NT2/D1 (cell line): ENCODE results near the gene EXD3.

Source experiments
- DNase-seq: peaks from one replicate; pipeline ENCODE4 v3.0.0-alpha.2; 2011; ENCODE audit warnings: low read depth, low spot score
- H3K27me3 ChIP-seq: 2 replicates; pipeline ENCODE4 v1.6.0; 2011; ENCODE audit warnings: mild to moderate bottlenecking; ENCODE audit not compliant: insufficient read length, insufficient read depth
- H3K36me3 ChIP-seq: 2 replicates; pipeline ENCODE4 v1.6.1; 2011; ENCODE audit warnings: mild to moderate bottlenecking, low read length, mixed read lengths; ENCODE audit not compliant: insufficient read depth, insufficient read length
- H3K4me1 ChIP-seq: 2 replicates; pipeline ENCODE4 v1.5.1; 2011; ENCODE audit not compliant: insufficient read depth, insufficient read length
- H3K4me3 ChIP-seq: 2 replicates; pipeline ENCODE4 v1.5.1; 2011; ENCODE audit warnings: low read depth; ENCODE audit not compliant: insufficient read length
- H3K9ac ChIP-seq: 2 replicates; pipeline ENCODE4 v1.6.0; 2011; ENCODE audit warnings: low read depth; ENCODE audit not compliant: insufficient read length
- H3K9me3 ChIP-seq: 2 replicates; pipeline ENCODE4 v1.5.1; 2011; ENCODE audit warnings: mild to moderate bottlenecking, low read length; ENCODE audit not compliant: insufficient read depth
- SUZ12 ChIP-seq: IDR thresholded peaks from 2 replicates; pipeline ENCODE4 v1.6.1; 2011; ENCODE audit not compliant: insufficient read length, insufficient read depth; ENCODE audit errors: extremely low read depth
- YY1 ChIP-seq: IDR thresholded peaks from 2 replicates; pipeline ENCODE4 v1.6.1; 2011; ENCODE audit not compliant: insufficient read length, insufficient read depth
- ZNF274 ChIP-seq: IDR thresholded peaks from 2 replicates; pipeline ENCODE4 v1.6.1; 2011; ENCODE audit warnings: mild to moderate bottlenecking, low read depth, low read length

Gene EXD3

DNA sequence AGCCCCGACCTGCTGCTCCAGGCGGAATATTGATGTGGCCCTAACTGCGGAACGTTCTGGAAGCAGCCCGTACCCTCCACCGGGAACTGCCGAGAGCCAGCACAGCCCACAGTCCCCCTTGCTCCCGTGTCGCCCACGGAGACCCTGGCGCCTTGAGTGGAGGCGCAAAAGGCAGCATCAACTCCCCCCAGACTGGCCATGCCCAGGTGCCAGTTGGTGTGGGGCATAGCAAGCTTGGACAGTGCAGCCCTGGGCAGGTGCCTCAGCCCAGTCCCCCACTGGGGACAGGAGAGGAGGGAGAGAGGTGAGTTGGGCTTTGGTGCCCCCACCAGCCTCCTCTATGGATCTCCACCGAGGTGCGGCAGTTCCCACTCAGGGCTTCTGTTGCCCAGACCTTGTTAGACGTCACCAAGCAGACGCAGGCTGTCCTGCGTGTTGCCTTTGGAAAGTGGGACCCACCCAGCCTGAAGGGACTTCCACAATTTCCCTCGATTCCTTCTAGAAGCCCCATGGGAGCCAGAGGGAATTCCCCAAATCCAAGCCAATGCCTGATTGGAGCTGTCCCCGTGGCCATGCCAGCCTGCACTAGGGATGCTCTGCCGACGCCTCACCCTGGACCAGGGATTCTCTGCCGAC lies 101.1 kb downstream of the EXD3 start:
- H3K9ac ChIP-seq = no peak overlapping the region
- TF ChIP-seq YY1 = no peak
- TF ChIP-seq ZNF274 = no peak
- TF ChIP-seq SUZ12 = no peak

DNA sequence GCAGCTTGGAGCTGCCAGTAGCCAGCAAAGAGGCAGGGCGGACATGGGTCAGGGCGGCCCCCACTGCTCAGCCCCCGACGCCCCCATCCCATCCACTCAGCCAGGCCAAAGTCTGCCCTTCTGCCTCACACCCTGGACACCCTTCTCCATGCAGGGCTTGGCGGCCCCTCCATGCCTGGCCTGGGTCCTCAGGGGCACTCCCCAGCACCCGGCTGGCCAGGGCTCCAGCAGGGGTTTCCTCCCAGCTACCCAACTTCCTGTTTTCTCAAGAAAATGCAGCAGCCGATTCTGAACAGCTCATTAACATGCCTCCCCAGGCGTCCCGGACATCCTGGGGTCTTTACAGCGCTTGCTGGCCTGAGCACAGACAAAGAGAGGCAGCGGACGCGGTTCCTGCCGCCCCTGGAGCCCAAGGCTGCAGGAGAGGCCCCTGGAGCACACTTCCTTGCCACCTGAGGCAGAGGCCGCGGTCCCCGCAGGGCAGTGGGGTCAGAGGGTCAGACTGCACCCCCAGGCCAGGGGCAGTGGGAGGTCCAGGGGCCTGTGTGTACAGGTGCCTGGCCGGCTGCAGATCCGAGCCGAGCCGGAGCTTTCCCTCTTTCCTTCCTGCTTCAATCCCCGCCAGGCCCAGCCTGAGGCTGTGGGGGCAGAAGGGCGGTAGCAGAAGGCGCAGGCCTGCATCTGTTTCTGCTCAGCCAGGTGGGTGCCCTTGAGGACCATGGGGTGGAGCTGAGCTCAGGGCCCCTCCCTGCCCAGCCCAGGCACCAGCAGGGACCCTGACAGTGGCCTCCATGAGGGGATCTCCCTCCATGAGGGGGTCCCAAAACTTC lies 102.2 kb downstream of the EXD3 start:
- no peak for DNase-seq
- no peak overlapping the region for H3K4me3 ChIP-seq
- H3K27me3 ChIP-seq = peaks cover 10% of the 10 kb centered on the region
- no peak for TF ChIP-seq YY1
- no peak for TF ChIP-seq ZNF274
- H3K36me3 ChIP-seq = no peaks in the 10 kb centered on the region
- peak overlapping the region; percentile 70 for H3K9ac ChIP-seq
- peaks cover 37% of the 10 kb centered on the region for H3K4me1 ChIP-seq
- H3K9me3 ChIP-seq = no peaks in the 10 kb centered on the region

More for the DNA sequence above, 101.1 kb downstream of the EXD3 start:
- Histone ChIP-seq H3K4me3 (no peak overlapping the region), H3K9me3 (no peaks in the 10 kb centered on the region), H3K4me1 (peaks cover 33% of the 10 kb centered on the region), H3K36me3 (no peaks in the 10 kb centered on the region), H3K27me3 (peaks cover 10% of the 10 kb centered on the region)
- DNase-seq = no peak

DNA sequence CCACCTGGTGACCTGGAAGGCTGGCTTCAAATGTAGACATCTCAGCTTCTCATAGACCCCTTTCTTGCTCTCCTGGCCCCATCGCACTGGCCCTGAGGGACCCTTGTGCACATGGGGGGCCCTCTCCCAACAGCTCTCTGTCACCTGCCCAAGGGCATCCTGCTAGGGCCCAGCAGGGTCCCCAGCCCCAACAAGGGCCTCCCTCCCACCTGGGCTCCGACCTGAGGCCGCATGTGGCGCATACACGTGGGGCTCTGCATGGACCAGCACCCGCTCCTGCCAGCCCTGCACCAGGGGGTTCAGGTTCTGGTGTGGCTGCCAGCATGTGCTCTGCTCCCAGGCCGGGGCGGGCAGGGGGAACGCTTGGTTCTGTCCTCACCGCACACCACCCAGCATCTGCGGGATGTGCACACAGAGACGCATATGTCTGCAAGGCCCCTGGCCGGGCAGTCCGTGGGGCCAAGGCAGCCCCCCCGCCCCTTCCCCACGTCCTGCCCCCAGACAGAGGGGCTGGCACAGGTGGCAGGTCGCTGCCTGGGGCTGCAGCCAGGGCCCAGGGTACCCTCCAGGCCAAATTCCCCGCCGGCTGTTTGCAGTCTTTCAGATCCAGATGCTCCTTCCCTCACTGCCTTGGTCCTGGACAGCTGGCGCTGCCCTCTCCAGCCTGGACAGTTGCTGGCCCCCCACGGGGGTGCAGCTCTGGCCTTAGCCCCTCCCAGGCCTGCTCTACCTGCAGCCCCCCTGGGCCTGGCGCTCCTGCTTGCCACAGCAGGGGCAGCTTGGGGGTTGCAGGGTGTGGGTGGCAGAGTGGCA lies 103.0 kb downstream of the EXD3 start:
- TF ChIP-seq ZNF274 (no peak), SUZ12 (no peak), YY1 (no peak)
- peaks cover 40% of the 10 kb centered on the region for H3K4me1 ChIP-seq
- peaks cover 10% of the 10 kb centered on the region for H3K27me3 ChIP-seq
- no peak overlapping the region for H3K4me3 ChIP-seq
- no peaks in the 10 kb centered on the region for H3K36me3 ChIP-seq
- H3K9me3 ChIP-seq = no peaks in the 10 kb centered on the region
- DNase-seq = no peak
- peak overlapping the region; percentile 33 for H3K9ac ChIP-seq

DNA sequence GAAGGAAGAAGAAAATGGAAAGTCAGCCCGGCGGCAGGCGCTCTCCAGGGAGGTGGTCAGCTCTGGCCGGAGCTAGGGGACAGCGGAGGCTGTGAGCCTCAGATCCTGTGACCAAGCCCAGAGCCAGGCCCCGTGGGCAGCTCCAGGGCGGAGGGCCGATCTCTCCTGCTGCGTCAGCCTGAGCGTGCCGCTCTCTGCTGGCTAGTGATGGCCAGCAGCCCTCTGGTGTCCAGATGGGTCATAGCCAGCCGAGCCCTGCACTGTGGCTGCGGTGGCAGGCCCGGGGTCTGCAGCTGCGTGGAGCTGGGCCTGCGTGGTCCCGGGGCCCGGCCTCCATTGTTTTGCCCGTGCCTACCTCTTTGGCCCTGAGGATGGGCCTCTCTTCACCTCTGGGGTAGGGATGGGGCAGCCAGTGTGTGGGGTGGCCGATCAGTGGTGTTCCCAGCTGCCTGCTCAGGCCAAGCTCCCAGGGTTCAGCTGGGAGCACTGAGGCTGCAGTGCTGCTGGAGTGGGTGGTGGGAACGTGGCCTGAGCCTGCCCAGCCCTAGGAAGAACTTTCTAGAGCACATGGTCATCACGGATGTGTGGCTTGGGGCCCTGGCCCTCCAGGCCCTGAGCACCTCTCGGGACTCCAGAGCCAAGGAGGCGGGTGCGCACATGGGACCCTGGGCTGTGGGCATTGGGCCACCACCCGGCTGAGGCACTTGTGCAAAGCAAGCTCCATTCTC lies 103.8 kb downstream of the EXD3 start:
- Histone ChIP-seq H3K9me3 (no peaks in the 10 kb centered on the region), H3K27me3 (peaks cover 10% of the 10 kb centered on the region), H3K4me1 (peaks cover 44% of the 10 kb centered on the region), H3K36me3 (no peaks in the 10 kb centered on the region), H3K4me3 (no peak overlapping the region), H3K9ac (peak overlapping the region; percentile 0)
- TF ChIP-seq SUZ12 (no peak), ZNF274 (no peak), YY1 (no peak)
- no peak for DNase-seq

DNA sequence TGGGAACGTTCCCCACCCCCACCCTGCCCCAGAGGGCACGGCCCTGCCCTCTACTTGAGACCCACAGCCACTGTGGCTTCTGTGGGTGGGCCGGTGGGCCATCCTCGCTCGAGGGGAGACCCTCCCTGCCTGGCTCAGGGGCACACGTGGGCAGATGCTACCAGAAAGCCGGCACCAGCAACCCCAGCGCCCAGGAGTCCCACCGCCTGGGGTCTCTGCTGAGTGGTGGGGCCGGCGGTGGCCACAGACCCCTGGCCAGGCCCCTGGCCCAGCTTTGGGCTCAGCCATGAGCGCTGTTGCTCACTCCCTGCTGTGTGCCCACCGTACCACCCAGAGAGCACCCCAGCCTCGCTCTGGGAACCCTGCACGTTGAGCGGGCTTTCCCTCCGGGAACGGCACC lies 104.4 kb downstream of the EXD3 start:
- peak overlapping the region; percentile 0 for H3K9ac ChIP-seq
- peaks cover 48% of the 10 kb centered on the region for H3K4me1 ChIP-seq
- H3K27me3 ChIP-seq = peaks cover 10% of the 10 kb centered on the region
- no peaks in the 10 kb centered on the region for H3K9me3 ChIP-seq
- DNase-seq = no peak
- TF ChIP-seq SUZ12 (no peak), ZNF274 (no peak), YY1 (no peak)
- H3K4me3 ChIP-seq = no peak overlapping the region
- H3K36me3 ChIP-seq = no peaks in the 10 kb centered on the region

DNA sequence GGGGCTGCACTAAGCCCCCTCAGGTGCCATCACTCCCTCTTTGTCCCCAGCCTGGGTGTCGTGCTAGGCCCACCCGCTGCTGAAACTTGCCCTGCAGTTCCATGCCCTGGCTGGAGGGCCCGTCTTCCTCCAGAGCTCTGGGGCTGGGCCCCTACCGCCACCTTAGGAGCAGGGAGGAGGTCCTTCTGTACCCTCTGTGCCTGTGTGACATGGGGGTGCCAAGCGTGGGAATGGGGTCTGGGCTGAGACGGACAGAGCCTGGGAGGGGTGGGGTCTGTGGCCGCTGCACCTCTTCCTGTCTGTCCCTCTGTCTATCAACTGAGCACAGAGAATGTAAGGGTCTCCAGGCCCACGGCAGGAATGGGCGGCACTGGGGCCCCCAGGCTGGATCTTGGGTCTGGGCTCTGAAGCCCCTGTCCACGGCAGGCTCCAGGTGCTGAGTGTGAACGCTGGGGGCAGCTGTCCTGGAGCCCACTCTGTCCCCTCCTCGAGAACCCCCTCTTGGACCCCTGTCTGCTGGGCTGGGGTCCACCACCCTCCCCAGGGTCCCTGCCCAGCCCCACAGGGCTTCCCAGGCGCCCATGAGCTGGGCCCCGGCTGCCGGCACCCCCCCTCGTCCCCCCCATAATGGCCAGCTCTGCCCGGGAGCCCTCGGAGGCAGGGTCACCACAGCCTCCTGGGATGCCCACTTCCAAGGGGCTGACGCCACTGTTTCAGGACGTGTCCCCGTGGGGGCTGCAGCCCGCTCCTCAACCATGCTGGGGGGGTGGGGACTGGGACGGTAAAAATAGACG lies 105.0 kb downstream of the EXD3 start:
- Histone ChIP-seq H3K4me3 (no peak overlapping the region), H3K36me3 (no peaks in the 10 kb centered on the region), H3K27me3 (peaks cover 10% of the 10 kb centered on the region), H3K9ac (no peak overlapping the region), H3K4me1 (peaks cover 52% of the 10 kb centered on the region), H3K9me3 (no peaks in the 10 kb centered on the region)
- no peak for TF ChIP-seq ZNF274
- no peak for TF ChIP-seq YY1
- no peak for TF ChIP-seq SUZ12
- DNase-seq = no peak
